Activated CD4-positive, alpha-beta T cell treated with anti-CD3 and anti-CD28 coated beads, Interleukin-2, amount 50 U/mL, for 24 hours (primary cell): ENCODE data around the gene HLCS.

ENCODE experiments used
- DNase-seq, 2 donors: peaks; one replicate each; pipeline ENCODE4 v3.0.0-alpha.2; 2020; ENCODE audit warnings: low read depth in 1 of 2, low spot score in 1 of 2

The HLCS gene

DNA sequence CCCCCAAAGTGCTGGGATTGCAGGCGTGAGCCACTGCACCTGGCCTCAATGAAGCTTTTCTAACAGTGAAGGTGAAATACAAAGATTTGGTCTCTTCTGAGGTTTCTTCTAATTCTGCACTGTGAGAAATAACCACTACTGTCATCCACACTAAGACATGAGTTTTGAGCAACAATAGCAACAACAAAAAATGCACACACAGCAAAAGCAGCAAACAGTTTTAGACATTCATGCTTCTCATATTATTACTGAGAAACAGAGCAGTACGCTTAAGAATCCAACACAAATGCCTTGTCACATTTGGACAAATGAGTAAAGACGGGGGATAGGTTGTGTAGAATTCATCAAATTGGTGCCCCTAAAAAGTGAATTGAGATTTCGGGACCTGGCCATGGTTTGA is 151.2 kb downstream of the HLCS start:
- DNase-seq = no peak

GRCh38 chr21:36813052-36813451 is 153.4 kb downstream of the HLCS start:
- DNase-seq = no peak

DNA sequence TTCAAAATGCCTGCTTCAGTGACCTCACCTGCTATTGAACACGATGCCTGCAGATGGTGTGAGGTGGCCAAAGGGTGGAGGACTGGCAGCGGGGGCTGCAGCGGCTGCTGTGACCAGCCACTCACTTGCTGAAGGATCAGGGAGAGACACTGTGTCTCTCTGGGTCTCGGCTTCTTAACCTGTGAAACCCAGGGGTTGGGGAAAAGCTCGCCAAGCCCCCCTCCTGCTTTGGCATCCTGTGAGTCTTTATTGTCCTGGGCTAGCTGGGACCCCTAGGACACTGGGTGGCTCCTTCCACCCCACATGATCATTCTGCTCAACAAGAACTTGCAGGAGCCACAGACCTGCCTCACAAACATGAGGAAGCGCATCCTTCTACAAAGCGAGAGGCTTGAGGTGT is 154.7 kb downstream of the HLCS start:
- no peak for DNase-seq

DNA sequence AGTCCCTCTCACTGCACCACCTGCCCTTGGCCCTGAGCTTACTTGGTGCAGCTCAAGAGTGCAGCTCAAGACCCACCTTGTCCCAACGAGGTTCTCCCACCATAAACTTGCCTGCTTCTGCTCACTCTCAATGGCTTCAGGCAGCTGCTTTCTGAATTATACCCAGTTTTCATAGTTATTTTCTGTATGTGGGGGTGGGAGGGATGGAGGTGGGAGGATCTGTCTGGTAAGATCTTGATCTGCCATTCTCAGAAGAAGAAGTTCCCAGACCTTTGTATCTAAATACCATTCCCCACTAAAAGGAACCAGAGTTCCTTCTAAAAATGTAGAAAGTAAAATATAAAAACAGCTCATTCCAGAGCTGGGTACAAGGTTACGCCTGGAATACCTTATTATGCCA is 156.0 kb downstream of the HLCS start:
- DNase-seq = no peak

GRCh38 chr21:36807422-36807928 is 159.0 kb downstream of the HLCS start:
- DNase-seq = no peak

DNA sequence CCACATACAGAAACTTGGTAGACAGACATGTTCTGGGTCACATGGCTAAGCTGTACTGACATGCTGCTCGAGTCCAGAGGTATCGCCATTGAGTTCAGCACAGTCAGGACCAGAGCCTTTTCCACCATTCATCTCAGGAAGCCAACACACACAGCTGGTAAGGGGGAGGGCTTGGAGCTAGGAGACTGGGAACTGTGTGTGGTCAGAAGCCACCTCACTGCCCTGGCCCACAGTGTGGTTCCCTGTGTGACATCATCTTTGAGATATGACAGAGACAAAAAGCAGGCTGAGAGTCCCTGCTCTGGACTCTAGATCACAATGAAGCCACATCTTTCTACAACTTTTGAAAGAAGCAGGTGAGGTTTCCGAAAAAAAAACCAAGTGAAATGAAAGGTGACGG is 160.4 kb downstream of the HLCS start:
- no peak for DNase-seq

DNA sequence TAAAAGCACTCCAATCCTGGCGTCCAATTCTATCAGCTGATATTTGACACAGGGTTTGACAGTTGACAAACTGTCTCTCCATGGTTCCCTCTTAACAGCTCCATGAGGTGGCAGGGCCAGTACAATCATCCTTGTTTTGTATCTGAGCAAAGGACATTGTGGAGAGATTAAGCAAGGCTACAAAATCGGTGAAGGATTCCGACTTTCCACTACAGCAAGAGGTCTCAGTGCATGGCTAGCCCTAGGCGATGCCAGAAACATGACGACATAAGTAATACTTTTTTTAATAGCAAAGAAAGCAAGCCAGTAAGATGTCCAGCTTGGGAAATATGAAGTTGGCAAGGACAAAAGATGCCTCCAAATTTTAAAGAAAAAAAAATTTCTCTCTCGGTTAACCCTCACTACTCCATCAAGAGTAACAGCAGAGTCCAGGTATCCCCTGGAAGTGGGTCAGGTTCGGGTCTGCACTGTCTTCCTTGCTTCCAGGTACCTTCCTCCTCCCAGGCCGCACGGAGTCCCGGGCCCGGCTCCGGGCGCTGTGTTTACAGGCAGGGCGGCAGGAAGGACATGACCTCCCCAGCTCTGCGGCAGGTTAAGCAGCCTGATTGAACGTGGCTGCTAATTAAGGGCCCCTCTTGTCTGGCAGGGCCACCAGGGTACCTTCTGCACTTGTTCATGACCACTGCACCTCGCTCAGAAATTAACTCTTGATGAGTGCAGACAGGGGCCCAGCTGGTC is 161.4 kb downstream of the HLCS start:
- no peak for DNase-seq

DNA sequence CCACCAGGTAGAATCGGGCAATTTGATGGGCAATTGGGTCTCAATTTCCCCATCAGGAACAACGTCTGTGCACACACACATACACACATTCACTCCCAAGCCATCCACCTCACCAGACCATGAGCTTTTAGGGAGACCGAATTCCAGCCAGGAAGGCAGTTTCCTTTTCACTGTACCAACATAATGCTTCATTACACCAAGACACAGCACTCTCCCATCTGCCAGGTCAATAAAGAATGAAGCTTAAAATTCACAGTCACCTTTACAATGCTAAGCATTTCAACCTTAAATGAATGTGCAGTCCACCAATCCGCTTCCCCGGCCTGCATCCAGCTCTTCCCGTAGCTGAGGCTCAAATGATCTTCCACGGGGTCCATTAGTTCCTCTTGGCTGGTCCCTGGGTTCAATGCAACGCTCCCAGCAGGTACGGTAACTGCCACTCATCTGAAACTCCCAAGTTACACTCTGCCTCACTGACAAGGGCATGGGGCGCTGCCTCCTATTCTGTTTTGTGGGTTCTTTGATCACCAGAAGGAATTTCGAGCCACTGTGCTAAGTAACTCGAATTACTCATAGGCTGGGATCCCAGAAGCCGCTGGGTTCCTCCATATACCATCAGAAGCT is 162.5 kb downstream of the HLCS start:
- DNase-seq = no peak

DNA sequence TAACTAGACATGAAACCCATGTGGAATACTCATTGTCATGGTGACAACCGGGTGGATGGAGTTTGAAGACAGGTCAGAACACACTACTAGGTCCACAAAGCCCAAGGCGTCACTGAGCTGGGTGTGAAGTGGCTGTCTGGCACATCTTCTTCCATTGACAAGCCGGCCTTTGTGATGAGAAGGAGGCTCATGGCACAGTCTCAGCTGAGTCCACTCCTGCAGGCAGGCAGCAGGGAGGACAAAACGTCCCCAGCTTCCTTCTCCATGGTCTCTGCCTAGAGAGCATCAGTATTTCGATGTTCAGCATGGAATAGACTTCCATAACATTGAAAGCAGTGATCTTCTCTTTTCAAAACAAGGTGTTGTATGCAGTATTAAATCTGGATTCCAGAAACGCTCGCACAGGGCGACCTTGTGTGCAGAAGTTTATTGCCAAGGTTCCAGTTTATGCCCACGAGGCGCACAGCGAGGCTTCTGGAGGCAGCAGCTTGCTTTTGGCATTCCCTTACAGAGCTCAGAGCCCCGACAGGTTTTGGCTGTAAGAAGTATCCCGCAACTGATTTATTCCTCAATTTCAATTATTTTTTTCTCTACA is 163.3 kb downstream of the HLCS start:
- no peak for DNase-seq

DNA sequence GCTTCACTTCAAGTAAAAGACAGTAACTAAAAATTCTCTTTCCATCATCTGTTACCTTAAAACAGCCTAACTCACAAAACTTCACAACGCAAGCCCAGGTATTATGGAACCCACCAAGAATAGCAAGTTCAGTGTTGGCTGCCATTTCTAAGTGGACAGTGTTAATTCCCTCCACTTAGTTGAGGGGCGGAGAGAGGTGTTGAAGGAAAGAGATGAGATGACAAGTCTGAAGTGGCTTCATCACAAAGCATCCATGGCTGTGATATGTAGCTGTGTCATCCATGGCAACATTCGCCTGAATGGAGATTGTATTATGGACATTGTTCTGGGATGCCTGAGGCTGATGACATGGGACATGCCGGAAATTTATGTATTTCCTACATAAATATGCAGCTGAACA is 165.7 kb downstream of the HLCS start:
- no peak for DNase-seq

DNA sequence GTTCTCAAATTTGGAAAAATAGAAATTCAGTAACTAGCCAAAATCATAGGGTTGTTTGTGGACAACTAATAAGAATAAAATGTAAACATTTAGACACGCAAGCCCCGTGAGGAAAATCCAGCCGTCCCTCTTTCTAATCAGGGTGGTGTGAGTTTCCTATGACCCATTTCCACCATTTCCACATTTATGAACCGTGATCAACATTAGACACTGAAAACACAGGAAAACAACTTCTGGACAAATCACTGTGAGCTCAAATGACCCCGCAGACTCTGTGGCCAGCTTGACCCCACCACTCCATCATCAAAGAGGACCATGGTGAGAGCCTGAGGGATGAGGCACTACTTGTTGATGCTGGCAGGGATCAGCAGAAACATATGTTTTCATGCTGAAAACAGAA is 166.6 kb downstream of the HLCS start:
- DNase-seq = no peak

- no peak for DNase-seq
Observed at GRCh38 chr21:36798491-36798890, 168.0 kb downstream of the HLCS start.

- no peak for DNase-seq
Observed at GRCh38 chr21:36796070-36796469, 170.4 kb downstream of the HLCS start.

DNA sequence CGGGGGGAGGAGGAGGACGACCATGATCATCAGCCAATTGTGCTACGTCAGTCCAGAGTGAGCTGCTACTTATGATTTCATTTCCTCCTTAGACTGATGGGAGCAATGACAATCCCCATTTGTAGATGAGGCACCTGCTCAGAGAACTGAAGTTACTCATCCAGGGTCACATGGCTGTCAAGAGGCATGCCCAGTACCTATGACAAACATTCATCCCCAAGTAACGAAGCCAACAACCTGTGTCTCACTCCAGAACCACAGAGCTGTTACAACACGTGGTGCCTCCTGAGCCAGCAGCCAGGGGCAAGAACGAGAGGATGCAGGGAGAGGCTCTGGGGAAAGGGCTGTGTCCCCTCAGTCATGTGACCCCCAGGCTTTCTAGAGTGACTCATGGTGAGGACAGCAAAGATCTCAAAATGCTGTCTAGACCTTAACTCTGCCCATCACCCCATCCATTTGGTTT is 173.9 kb downstream of the HLCS start:
- DNase-seq = no peak

DNA sequence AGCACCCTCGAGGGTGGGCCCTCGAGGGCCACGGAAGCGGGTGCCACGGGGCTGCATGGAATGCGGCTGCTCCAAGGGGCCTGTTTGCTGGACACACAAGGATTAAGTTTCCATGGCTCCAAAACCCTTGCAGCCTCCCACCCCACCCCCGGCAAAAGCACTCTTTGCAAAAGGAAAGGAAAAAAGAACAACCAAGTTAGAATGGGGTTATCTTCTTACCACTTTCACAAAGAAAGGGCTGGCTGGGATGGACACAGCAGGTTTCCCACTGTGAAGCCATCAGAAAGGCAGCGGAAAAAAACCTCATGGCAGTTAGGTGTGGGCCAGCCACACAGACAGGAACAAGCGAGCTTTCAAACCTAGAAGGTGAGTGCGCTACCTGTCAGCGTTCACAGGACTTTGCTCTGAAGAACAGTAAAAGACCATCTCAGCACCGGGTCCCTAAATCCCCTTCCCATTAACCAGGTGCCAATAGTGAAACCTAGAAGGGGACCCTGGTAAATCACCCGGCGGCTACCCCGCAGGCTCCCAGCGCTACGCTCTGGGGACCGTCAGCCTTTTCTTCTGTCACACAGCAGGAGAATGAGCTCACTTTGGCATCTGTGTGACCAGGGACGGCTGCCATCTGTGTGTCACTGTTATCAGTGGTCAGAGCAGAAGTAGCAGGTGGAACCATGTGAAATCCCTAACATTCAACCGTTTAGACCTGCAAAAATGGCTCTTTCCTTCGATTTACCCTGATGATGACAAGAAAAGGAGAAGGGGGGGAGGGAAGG is 174.6 kb downstream of the HLCS start:
- no peak for DNase-seq

DNA sequence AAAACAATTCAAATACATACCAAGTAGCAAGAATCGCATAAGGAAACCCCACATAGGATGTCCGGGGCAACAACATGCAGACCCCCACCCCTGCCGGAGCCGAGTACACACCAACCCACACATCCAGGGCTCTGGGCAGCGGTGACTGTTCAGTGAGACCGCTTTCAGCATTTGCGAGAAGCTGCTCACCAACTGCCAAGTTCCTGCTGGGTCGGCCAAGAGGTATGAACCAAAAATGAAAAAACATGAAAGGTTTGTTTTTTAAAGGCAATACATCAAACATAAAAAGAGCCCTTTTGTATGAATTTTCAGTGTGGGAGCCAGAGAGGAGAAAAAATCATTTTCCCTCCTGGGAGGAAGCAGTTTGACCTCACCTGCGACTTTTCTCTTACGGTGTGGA is 175.3 kb downstream of the HLCS start:
- no peak for DNase-seq

- no peak for DNase-seq
Observed at GRCh38 chr21:36790616-36791015, 175.9 kb downstream of the HLCS start.

GRCh38 chr21:36788120-36788638 is 178.3 kb downstream of the HLCS start:
- no peak for DNase-seq

GRCh38 chr21:36786186-36786585 is 180.3 kb downstream of the HLCS start:
- no peak for DNase-seq

DNA sequence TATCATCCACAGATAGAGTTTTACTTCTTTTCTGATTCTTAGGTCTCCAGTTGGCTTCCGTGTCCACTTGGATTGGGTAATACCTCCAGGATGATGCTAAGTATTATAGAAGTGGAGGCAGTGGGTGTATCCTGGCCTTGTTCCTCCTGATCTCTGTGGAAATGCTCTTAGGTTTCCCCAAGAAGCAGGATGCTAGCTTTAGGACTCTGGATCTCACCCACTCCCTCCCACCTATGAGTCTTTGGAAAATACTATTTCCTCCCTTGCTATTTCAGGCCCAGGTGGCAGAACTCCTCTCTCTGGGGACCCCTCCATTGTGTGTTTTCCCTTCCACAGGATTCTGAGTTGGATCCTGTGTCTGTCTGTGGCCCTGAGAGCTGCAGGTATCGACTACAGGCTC is 180.9 kb downstream of the HLCS start:
- DNase-seq = no peak

DNA sequence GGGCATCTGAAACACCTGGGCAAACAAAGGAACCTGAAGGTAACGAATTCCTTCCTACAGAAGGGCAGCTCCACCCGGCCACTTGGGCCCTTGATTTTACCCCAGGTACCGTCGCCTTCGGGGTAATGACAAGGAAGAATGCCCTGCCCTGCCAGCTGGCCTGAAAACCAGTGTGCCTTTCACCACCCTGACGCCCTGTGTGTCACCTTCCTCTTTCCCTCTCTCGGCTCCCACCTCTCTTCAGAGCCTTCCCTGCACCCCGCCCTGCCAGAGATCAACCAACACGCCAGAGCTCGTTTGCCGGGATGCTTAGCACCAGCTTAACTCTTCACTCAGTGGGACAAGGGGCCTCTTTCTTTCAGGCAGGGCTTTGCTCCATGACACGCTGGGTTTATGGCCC is 181.5 kb downstream of the HLCS start:
- no peak for DNase-seq
